Endometrial microvascular endothelial cells (primary cell): Measurements from ENCODE around the gene ZNF764. TPM values are rescaled to one million over a fixed set of nuclear protein-coding genes. Genes with fewer than 3 reads are reported as not detected.
"Not testable (repeated sequence)": the region's sequence is repeated elsewhere in the genome, so short reads cannot be mapped to it uniquely, and the experiment has no call there.

Source experiments
- in situ Hi-C: cut with HindIII; loops from 2 replicates; pipeline ENCODE4 v1.10.0; 2017; ENCODE audit warnings: low sequenced_read_pairs, low pct_unique_long_range_greater_than_20kb; ENCODE audit errors: inconsistent ontology term
- total RNA-seq: library from RNA; depleted of rRNA; stranded (reverse); fragments of >200 nt; gene quantifications from one replicate; pipeline ENCODE4 v1.2.3, GENCODE V29; 2015; ENCODE audit errors: inconsistent ontology term

The ZNF764 gene
- total RNA-seq, 1 donor from 2014 or later, result 8.3 TPM

- in situ Hi-C loops, result no loop called here
These were observed 24.3 kb downstream of the ZNF764 start for GRCh38 chr16:30533748-30534367.

DNA sequence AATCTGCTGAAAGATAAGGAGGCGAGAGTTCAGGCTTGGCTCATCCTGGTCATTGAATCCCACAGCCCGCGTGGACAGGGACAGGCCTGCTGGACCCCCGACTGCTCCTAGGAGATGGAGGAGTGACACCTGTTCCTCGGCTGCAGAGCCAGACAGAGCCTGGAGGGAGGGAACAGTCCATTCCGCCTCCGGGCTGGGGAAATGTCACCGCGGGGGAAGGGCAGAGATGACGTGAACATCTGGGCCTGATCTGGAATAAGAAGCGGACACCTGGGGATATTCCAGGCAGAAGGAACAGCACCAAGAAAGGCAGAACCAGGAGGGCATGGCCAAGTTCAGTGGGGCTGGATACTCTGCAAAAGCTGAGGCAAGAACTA lies 25.0 kb downstream of the ZNF764 start:
- in situ Hi-C loops, result no loop called here

DNA sequence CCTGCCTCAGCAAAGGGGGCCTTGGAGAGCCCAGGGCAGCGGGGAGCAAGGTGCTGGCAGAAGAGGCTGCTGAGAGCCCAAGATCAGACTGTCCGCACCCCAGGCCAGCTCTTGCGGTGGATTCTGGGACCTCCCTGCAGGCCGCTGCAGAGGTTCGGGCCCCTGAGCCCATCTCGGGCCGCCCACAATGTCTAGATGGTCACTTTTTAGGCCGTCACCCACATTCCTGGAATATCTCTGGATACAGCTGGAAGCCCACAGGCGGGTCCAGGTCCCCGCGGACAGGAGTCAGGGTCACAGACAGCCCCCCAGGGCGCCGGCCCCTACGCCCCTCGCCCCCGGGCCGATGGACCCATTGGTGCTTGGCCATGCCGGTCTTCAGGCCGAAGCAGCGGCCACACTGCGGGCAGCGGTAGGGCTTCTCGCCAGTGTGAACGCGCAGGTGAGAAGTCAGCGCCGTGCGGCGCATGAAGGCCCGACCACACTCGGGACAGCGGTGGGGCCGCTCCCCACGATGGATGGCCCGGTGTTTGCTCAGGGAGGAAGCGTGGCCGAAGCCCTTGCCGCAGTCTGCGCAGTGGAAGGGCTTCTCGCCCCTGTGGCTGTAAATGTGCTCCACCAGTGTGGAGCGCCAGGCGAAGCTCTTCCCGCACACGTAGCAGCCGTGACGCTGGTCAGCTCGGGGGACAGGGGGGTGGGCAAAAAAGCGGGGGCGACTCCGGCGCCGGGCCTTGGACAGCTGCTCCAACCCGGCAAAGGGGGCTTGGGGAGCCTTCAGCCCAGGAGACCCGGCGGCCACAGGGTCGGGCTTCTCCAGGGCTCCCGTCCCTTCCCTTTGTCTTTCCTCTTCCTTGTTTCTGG lies 25.7 kb downstream of the ZNF764 start:
- in situ Hi-C loops, result no loop called here

DNA sequence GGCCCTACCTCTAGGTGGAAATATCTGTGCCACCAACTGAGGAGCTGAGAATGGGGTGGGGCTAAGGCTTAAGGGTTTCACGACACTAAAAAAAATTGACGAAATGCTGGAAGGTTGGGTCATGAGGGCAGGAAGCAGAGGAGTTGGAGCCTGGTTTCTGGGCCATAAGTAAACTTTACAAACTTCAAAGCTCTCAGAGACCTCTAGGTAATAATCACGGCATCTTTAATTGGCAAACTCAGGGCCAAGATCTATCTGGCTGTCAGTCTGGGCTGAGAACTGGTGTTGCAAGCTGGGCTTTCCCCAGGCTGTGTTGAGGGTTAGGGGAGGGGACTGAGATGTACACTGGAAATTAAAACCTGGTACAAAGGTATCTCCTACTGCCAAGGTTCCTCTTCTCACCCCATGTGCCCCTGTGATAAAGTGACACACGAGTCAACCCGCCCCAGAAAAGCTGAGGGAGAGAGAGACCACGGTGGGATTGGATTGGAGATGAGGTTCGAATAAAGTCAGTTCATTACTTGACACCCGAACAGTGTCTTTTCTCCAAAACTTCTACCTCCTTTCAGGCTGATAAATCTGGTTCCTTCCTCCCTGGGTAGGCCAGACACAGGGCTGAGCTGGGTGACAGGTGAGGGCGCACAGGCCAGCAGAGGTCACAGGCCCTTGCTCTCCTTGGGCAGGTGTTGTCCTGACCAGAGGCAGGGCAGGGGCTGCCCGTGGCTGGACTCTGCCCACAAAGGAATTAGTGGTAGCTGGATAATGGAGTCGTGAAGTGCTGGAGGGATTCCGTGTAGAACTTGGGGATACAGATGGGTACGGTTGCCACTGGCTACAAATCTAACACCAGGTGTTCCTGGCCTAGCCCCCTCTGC lies 27.8 kb downstream of the ZNF764 start:
- in situ Hi-C loops, result no loop called here

DNA sequence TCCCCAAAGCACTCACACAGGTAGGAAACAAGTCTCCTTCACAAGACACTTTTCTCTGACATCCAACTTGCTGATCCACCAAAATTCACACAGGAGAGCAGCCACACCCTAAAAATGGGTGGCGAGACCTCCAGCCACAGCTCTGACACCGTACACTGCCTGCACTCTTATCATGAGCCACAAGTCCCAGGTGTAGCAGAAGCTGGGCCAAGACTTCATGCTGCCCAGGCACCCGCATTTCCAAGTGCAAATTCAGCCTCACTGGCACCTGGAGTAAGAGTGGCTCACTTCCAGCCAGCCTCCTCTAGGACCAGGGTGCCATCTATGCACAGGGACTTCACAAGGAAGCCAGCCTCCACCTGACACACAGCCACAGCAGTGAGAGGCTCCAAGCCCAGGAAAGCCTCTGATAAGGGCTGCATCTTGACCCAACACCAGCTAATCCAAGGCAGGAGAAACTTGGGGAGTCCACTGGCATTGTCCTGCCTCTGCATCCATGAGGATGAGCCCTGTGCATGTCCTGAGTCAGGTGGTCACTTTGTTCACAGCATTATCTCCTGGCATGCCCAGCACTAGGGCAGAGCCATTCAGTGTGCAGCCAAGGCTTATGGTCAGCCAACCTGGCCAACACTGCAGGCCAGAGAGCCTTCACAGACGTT lies 29.2 kb downstream of the ZNF764 start:
- in situ Hi-C loops, result no loop called here

DNA sequence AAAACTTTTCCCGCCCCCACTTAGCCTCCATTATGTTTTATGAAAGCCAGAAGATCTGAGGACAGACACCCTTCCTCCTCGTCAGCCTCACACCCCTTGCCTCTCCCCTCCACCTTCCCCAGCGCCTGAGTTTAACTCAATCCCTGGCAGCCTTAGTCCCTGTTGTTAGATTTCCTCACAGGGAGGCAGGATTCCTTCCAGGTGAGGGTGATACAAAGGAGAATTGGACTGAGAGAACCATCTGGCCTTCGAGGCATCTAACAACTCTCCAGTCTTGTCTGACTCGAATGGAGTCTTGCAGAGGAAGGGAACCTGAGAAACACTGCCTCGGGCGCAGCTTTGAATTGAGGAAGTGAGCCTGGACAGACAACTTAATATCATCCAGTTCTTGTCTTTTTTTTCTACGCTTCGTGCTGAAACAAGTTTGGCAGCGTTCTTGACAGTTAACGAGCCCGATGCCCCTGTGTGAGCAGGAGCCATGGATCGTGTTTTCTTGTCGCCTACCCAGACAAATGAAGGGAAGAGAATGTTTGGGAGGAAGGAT lies 30.5 kb downstream of the ZNF764 start:
- in situ Hi-C loops, result no loop called here

DNA sequence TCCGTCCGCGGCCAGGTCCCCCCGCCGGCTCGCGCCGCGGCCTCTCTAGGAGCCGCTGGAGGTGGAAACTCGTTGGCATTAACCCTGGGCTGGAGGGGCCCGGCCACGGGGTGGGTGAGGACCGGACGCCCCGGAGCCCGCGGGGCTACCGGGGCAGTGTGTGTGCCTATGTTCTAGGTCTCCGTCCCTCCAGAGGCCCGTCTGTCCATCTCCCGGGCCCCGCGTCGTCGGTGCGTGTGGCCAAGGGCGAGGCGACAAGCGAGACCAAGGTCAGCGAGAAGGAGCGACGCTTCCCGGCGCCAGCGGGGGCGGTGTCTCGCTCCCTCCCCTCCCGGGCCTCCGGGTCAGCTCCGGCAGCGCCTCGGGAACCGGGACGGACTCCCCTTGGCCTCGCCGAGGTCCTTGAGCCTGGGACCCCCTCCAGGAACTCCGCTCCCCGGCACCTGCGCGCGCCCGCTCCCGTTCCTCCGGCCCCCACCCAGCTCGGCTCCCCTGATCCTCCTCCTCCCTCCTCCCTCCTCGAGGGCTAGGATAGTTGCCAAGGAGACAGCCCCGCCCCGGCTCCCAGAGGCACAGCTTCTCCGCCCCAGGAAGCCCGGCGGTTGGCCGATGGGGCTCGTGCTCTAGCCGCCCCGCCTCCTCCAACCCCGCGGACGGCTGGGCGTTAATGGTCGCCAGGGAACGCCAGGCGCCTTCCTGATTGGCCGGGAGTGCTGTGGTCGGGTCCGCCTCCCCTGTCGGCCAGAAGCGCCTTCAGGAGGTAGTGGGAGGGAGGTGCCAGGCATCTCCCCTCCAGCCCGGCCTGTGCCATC lies 31.1 kb downstream of the ZNF764 start:
- in situ Hi-C loops, result no loop called here

GRCh38 chr16:30526137-30526822 lies 31.9 kb downstream of the ZNF764 start, which contains the start of gene ZNF768:
ZNF768 (minus strand) TSS chr16:30526566; CDS start chr16:30526413, 153 bp downstream.
- in situ Hi-C loops, result no loop called here

DNA sequence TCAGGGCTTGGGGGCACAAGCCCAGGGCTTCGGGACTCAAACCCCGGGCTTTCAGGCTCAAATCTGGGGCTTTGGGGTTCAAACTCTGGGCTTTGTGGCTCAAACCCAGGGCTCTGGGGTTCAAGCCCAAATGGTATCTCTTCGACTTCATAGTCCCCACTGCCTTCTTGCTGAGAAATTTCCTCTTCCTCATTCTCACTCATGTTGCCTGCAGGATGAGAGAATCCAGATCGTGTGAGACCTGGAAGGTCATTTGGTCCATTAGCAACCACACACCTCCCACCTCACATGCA lies 32.4 kb downstream of the ZNF764 start:
- in situ Hi-C loops, result no loop called here

DNA sequence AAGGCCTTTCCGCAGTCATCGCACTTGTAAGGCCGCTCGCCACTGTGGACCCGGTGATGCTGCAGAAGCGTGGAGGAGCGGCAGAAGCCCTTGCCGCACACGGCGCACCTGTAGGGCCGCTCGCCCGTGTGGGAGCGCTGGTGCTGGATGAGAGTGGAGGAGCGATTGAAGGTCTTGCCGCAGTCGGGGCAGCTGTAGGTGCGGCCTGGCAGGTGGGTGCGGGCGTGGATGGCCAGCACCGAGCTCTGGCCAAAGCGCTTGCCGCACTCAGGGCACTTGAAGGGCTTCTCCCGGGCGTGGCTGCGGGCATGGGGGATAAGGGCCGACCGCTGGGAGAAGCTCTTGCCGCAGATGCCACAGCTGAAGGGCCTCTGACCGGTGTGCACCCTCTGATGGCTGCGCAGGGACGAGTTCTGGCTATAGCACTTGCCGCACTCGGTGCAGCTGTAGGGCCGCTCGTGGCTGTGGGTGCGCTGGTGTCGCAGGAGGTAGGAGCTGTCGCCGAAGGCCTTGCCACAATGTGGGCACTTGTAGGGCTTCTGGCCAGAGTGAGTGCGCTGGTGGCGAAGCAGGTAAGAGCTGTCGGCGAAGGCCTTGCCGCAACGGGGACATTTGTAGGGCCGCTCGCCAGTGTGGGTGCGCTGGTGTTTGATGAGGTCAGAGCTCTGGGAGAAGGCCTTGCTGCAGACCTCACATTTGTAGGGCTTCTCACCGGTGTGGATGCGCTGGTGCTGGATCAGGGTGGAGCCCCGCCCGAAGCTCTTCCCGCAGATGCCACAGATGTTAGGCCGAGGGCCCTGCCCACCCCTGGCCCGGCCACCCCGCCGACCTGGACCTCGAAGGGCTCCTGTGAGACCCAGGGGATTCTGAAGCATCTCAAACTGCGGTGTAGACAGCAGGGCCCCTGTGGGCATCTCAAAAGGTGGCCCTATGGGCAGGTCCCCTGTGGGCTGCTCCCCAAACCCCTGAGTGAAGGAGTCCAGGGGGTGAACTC lies 33.3 kb downstream of the ZNF764 start:
- in situ Hi-C loops, result no loop called here

GRCh38 chr16:30523768-30524574 lies 34.2 kb downstream of the ZNF764 start:
- in situ Hi-C loops, result no loop called here

- in situ Hi-C loops, result not testable (repeated sequence)
These were observed 35.3 kb downstream of the ZNF764 start for GRCh38 chr16:30522702-30523463.

DNA sequence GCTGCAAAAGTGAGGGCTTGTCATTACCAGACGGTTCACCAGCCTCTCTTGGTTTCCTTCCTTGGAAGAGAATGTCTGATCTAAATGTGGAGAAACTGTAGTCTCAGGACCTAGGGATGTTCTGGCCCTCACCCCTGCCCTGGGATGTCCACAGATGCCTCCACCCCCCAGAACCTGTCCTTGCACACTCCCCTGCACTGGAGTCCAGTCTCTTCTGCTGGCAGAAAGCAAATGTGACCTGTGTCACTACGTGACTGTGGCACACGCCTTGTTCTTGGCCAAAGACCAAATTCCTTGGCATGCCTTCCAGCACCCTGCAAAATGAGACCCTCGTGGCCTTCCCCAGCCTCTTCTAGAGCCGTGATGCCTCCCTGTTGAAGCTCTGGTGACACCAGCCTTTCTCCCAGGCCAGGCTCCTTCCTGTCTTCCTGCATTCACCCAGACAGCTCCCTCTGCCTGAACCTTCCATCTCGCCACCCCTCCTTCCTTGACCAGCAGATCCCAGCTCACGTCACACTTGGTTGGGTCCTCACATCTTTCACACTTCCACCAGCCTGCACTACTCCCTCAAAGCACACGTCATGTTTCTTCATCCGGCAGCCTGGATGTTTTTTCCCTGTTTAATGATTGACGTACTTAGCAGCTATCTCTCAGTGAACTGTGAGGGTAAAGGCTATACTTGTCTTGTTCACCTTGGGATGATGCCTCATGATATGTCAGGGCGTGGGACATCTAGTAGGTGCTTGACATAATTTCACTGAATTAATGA lies 36.1 kb downstream of the ZNF764 start:
- in situ Hi-C loops, result no loop called here

DNA sequence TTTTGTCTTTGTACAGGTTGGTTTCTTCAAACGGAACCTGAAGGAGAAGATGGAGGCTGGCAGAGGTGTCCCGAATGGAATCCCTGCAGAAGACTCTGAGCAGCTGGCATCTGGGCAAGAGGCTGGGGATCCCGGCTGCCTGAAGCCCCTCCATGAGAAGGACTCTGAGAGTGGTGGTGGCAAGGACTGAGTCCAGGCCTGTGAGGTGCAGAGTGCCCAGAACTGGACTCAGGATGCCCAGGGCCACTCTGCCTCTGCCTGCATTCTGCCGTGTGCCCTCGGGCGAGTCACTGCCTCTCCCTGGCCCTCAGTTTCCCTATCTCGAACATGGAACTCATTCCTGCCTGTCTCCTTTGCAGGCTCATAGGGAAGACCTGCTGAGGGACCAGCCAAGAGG lies 36.7 kb downstream of the ZNF764 start:
- in situ Hi-C loops, result no loop called here
